UCSD-AML1 (cell line): Measurements from ENCODE around the gene METAP1.
"Not testable (repeated sequence)": the region's sequence is repeated elsewhere in the genome, so short reads cannot be mapped to it uniquely, and the experiment has no call there.

Experiments used
- DNase-seq: peaks from one replicate; lab custom pipeline; 2025; ENCODE audit not compliant: unreplicated experiment; lab: John Stamatoyannopoulos, UW

METAP1 gene

GRCh38 chr4:98995183-98996055, at the start of gene METAP1:
Gene METAP1, plus strand, starts transcription at chr4:98995721. Its CDS starts 33 bp downstream, at chr4:98995754.
- DNase-seq: peak; percentile 99

GRCh38 chr4:98946359-98946758, 49.2 kb upstream of the METAP1 start:
- no peak for DNase-seq

- no peak for DNase-seq
Observed at GRCh38 chr4:98950925-98951324, 44.6 kb upstream of the METAP1 start.

GRCh38 chr4:98951710-98952109, 43.8 kb upstream of the METAP1 start:
- DNase-seq: no peak

GRCh38 chr4:98955229-98955628, 40.3 kb upstream of the METAP1 start:
- DNase-seq: no peak

GRCh38 chr4:98958065-98958464, 37.5 kb upstream of the METAP1 start:
- DNase-seq: no peak

GRCh38 chr4:98959411-98959810, 36.1 kb upstream of the METAP1 start:
- no peak for DNase-seq

- DNase-seq: no peak
Observed at GRCh38 chr4:98961770-98962169, 33.8 kb upstream of the METAP1 start.

GRCh38 chr4:98963538-98964433, 31.7 kb upstream of the METAP1 start:
- no peak for DNase-seq

- DNase-seq: no peak
Observed at GRCh38 chr4:98966926-98967325, 28.6 kb upstream of the METAP1 start.

GRCh38 chr4:98967786-98968329, 27.7 kb upstream of the METAP1 start:
- no peak for DNase-seq

GRCh38 chr4:98969878-98970785, 25.4 kb upstream of the METAP1 start:
- DNase-seq: no peak

GRCh38 chr4:98976716-98977115, 18.8 kb upstream of the METAP1 start:
- no peak for DNase-seq

GRCh38 chr4:98977557-98977956, 18.0 kb upstream of the METAP1 start:
- no peak for DNase-seq

- DNase-seq: no peak
Observed at GRCh38 chr4:98987720-98988119, 7.8 kb upstream of the METAP1 start.

- not testable (repeated sequence) for DNase-seq
Observed at GRCh38 chr4:98992835-98993234, 2.7 kb upstream of the METAP1 start.

GRCh38 chr4:98993419-98994071, 2.0 kb upstream of the METAP1 start:
- DNase-seq: no peak

GRCh38 chr4:98994474-98995182, 893 bp upstream of the METAP1 start:
- DNase-seq: no peak

- no peak for DNase-seq
Observed at GRCh38 chr4:98996056-98996764, 689 bp downstream of the METAP1 start.
